Endodermal cell (in vitro differentiated cells): ENCODE data around the gene CFAP97. TPM values are rescaled to one million over a fixed set of nuclear protein-coding genes. Genes with fewer than 3 reads are reported as not detected.
A peak's percentile ranks its signal among the peaks of the same experiment; 100 is the strongest.
"Not testable (repeated sequence)": the region's sequence is repeated elsewhere in the genome, so short reads cannot be mapped to it uniquely, and the experiment has no call there.

Experiments used
- DNase-seq: peaks from one replicate; pipeline ENCODE4 v3.0.0-alpha.2; 2017
- H3K27ac ChIP-seq: 2 replicates; pipeline ENCODE4 v1.5.1; 2013; ENCODE audit warnings: mild to moderate bottlenecking, low read depth, low read length, moderate library complexity
- H3K27me3 ChIP-seq: 2 replicates; pipeline ENCODE4 v1.6.1; 2013; ENCODE audit warnings: mild to moderate bottlenecking, low read length, moderate library complexity; ENCODE audit not compliant: insufficient read depth, control insufficient read depth, poor library complexity, severe bottlenecking
- H3K36me3 ChIP-seq: 2 replicates; pipeline ENCODE4 v1.7.0; 2013; ENCODE audit warnings: mild to moderate bottlenecking, low read length, moderate library complexity; ENCODE audit not compliant: control insufficient read depth, insufficient read depth
- H3K4me1 ChIP-seq: one replicate; pipeline ENCODE4 v1.7.0; 2013; ENCODE audit warnings: low read length; ENCODE audit not compliant: control insufficient read depth, insufficient read depth
- H3K4me3 ChIP-seq: 2 replicates; pipeline ENCODE4 v1.5.1; 2013; ENCODE audit warnings: mild to moderate bottlenecking, low read length, moderate library complexity
- H3K9ac ChIP-seq: 2 replicates; pipeline ENCODE4 v1.6.1; 2013; ENCODE audit warnings: mild to moderate bottlenecking, low read length, moderate library complexity; ENCODE audit not compliant: poor library complexity, severe bottlenecking; ENCODE audit errors: extremely low read depth
- H3K9me3 ChIP-seq: 2 replicates; pipeline ENCODE4 v1.6.1; 2013; ENCODE audit warnings: mild to moderate bottlenecking, low read length, moderate library complexity; ENCODE audit not compliant: control insufficient read depth
- H3K27ac Mint-ChIP-seq: 2 replicates; pipeline ENCODE4 v1.8.0; 2020; ENCODE audit warnings: mixed read lengths
- H3K27me3 Mint-ChIP-seq: 2 replicates; pipeline ENCODE4 v1.8.0; 2021; ENCODE audit warnings: mild to moderate bottlenecking, mixed read lengths; ENCODE audit not compliant: insufficient read depth
- H3K36me3 Mint-ChIP-seq: 2 replicates; pipeline ENCODE4 v1.8.0; 2020; ENCODE audit warnings: low read depth, mixed read lengths
- H3K4me1 Mint-ChIP-seq: 2 replicates; pipeline ENCODE4 v1.8.0; 2020; ENCODE audit warnings: mixed read lengths
- H3K4me3 Mint-ChIP-seq: 2 replicates; pipeline ENCODE4 v1.8.0; 2020; ENCODE audit warnings: mild to moderate bottlenecking, moderate library complexity, mixed read lengths
- H3K9me3 Mint-ChIP-seq: 2 replicates; pipeline ENCODE4 v1.8.0; 2020; ENCODE audit warnings: mild to moderate bottlenecking, mixed read lengths
- WGBS, 2 experiments: methylation state at CpG; one replicate each; pipeline versions ENCODE4 v1.1.5 to v1.1.7; 2013; ENCODE audit warnings: missing lambda C conversion rate in 2 of 2, mixed read lengths in 1 of 2; ENCODE audit not compliant: insufficient coverage in 1 of 2, insufficient read length in 1 of 2; 5-methylcytosine and 5-hydroxymethylcytosine counted together
- total RNA-seq, 2 donors: library from RNA; stranded (reverse); fragmentation: NEBNext Ultra II Directional in 1 of 2; extraction: Animal tissue kit (Norgen Biotek cat#: 25700) in 1 of 2; gene quantifications; 2 replicates in 1 of 2; 3 replicates in 1 of 2; pipeline ENCODE4 v1.2.1, GENCODE V29; 2021
- TF ChIP-seq, protein P1 (sequence below): fragments of 200-600 bp; sonication (generic); conservative IDR thresholded peaks from 2 replicates; pipeline ENCODE4 v1.5.0; 2021; ENCODE audit warnings: antibody characterized with exemption, mild to moderate bottlenecking

Gene CFAP97
- total RNA-seq, 2 donors from 2014 or later: 33.8 to 41.6 TPM

DNA sequence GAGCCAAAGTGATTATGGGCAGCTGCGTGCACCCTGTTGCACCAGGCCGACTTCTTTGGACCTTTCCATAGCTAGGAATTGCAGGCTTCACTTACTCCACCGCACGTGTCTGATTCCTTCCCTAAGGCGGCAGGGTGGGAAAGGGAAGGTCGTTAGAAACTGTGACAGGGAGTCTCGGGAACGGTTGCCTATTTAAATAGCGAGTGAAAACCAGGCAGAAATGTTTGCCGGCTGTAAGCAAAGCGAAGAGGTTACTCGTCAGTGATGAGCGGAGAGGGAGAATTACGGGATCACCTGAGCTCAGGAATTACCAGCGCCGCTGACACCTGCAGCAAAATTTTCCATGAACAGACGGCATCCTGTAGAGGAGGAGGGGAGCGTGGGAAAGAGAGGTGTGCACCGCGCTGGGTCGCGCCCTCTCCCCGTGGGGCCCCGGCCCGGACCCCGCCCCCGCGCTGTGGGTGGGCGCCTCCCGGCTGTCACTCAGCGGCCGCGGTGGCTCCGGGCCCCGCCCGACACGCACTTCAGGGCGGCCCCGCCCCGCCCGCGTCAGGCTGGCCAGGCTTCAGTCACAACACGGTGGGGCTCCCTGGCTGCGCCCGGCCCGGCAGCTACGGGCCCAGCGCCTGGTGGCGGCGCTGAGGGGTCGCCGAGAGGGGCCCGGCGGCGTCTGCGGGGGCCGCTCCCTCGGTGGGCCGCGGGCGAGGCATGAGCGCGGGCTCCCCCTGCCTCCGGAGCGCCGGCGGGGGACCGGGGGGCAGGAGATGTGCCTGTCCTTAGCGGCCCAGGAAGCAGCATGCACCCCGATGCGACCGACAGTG lies 5.4 kb upstream of the CFAP97 start, which contains the start of gene SNX25:
TSS of gene SNX25 (plus strand) at position 568 of the 821 bp plus-strand sequence. CDS start at position 797, 229 bp downstream.
- peak within 1 kb of the TSS; percentile 95 for H3K27ac Mint-ChIP-seq
- H3K27ac ChIP-seq: peak within 1 kb of the TSS; percentile 5
- no peaks in the 10 kb centered on the region for H3K9me3 ChIP-seq
- peaks cover 21% of the 10 kb centered on the region for H3K27me3 Mint-ChIP-seq
- 2 to 3% methylated on average over 14 to 72 of the region's 72 CpGs for WGBS, 2 experiments
- peak within 1 kb of the TSS; percentile 90 for H3K4me3 Mint-ChIP-seq
- peaks cover 4% of the 10 kb centered on the region for H3K4me1 ChIP-seq
- peak within 1 kb of the TSS; percentile 86 for H3K4me3 ChIP-seq
- no peaks in the 10 kb centered on the region for H3K27me3 ChIP-seq
- H3K4me1 Mint-ChIP-seq: peaks cover 41% of the 10 kb centered on the region
- DNase-seq: peak; percentile 95
- no peaks in the 10 kb centered on the region for H3K36me3 ChIP-seq
- H3K9me3 Mint-ChIP-seq: no peaks in the 10 kb centered on the region
- TF ChIP-seq, protein P1, sequence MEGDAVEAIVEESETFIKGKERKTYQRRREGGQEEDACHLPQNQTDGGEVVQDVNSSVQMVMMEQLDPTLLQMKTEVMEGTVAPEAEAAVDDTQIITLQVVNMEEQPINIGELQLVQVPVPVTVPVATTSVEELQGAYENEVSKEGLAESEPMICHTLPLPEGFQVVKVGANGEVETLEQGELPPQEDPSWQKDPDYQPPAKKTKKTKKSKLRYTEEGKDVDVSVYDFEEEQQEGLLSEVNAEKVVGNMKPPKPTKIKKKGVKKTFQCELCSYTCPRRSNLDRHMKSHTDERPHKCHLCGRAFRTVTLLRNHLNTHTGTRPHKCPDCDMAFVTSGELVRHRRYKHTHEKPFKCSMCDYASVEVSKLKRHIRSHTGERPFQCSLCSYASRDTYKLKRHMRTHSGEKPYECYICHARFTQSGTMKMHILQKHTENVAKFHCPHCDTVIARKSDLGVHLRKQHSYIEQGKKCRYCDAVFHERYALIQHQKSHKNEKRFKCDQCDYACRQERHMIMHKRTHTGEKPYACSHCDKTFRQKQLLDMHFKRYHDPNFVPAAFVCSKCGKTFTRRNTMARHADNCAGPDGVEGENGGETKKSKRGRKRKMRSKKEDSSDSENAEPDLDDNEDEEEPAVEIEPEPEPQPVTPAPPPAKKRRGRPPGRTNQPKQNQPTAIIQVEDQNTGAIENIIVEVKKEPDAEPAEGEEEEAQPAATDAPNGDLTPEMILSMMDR: peak; percentile 46
- no peaks in the 10 kb centered on the region for H3K36me3 Mint-ChIP-seq
- peak within 1 kb of the TSS; percentile 55 for H3K9ac ChIP-seq

DNA sequence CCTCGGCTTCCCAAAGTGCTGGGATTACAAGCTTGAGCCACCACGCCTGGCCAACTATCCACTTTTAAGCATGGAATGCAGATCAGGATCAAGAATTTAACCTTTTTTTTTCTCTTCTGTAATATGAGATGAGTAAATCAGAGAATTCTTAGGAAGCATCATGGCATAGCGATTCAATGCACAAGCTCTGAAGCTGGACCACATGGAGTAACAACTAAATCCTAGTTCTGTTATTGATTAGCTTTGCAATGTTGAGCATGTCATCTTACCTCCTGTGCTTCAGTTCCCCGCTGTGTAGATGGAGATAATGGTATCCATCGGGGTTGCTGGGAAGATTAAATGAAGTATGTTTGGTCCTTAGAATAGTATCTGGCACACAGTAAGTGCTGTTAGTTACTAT lies 3.7 kb upstream of the CFAP97 start:
- WGBS, 2 experiments: 90 to 100% methylated on average over 2 to 5 of the region's 5 CpGs
- Mint-ChIP-seq H3K4me3 (no peak overlapping the region), H3K27me3 (peaks cover 21% of the 10 kb centered on the region), H3K36me3 (no peaks in the 10 kb centered on the region), H3K4me1 (peaks cover 33% of the 10 kb centered on the region), H3K27ac (no peak overlapping the region), H3K9me3 (no peaks in the 10 kb centered on the region)
- no peak overlapping the region for H3K4me3 ChIP-seq
- H3K4me1 ChIP-seq: no peaks in the 10 kb centered on the region
- H3K27me3 ChIP-seq: no peaks in the 10 kb centered on the region
- no peak overlapping the region for H3K9ac ChIP-seq
- H3K36me3 ChIP-seq: no peaks in the 10 kb centered on the region
- H3K9me3 ChIP-seq: no peaks in the 10 kb centered on the region
- no peak for DNase-seq
- H3K27ac ChIP-seq: no peak overlapping the region
- TF ChIP-seq, protein P1: no peak

DNA sequence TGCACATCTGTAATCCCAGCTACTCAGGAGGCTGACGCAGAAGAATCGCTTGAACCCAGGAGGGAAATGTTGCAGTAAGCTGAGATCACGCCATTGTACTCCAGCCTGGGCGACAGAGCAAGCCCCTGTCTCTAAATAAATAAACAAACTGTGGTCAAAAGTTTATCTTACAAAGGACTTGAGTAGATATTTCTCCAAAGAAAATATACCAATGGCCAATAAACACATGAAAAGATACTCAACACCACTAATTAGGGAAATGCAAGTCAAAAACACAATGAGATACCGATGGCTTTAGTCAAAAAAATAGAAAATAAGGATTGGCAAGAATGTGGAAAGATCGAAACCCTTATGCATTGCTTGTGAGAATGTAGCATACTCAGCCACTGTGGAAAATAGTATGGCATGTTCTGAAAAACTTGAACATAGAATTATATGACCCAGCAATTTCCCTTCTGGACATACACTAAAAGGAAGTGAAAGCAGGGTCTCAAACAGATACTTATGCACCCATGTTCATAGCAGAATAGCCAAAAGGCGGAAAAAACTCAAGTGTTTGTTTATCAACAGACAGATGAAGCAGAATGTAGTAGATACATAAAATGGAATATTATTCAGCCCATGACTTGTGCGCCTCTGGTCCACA lies 2.0 kb upstream of the CFAP97 start:
- Histone ChIP-seq H3K4me1 (no peaks in the 10 kb centered on the region), H3K9ac (no peak overlapping the region), H3K36me3 (no peaks in the 10 kb centered on the region), H3K27me3 (no peaks in the 10 kb centered on the region), H3K4me3 (no peak overlapping the region), H3K27ac (no peak overlapping the region), H3K9me3 (no peaks in the 10 kb centered on the region)
- no peaks in the 10 kb centered on the region for H3K36me3 Mint-ChIP-seq
- DNase-seq: no peak
- no peak overlapping the region for H3K27ac Mint-ChIP-seq
- peaks cover 21% of the 10 kb centered on the region for H3K27me3 Mint-ChIP-seq
- no peak overlapping the region for H3K4me3 Mint-ChIP-seq
- H3K9me3 Mint-ChIP-seq: no peaks in the 10 kb centered on the region
- TF ChIP-seq, protein P1: no peak
- peaks cover 32% of the 10 kb centered on the region for H3K4me1 Mint-ChIP-seq
- 93% methylated on average over 7 to 8 of the region's 8 CpGs for WGBS, 2 experiments

DNA sequence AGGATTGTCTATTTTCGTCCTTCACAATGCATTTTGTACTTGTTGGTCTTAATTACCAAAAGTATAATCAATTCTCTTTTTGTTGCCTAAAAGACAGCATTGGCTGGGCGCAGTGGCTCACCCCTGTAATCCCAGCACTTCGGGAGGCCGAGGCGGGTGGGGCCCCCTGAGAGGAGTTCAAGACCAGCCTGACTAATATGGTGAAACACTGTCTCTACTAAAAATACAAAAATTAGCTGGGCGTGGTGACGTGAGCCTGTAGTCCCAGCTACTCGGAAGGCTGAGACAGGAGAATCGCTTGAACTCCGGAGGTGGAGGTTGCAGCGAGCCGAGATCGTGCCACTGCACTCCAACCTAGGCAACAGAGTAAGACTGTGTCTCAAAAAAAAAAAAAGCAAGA lies 1.3 kb upstream of the CFAP97 start:
- H3K9ac ChIP-seq, H3K36me3 Mint-ChIP-seq, H3K9me3 Mint-ChIP-seq, H3K27me3 ChIP-seq, H3K36me3 ChIP-seq, H3K4me3 ChIP-seq, DNase-seq, H3K4me1 ChIP-seq, H3K27ac ChIP-seq, H3K27ac Mint-ChIP-seq, H3K9me3 ChIP-seq: not testable (repeated sequence)
- peak overlapping the region; percentile 74 for H3K4me3 Mint-ChIP-seq
- H3K4me1 Mint-ChIP-seq: peaks cover 32% of the 10 kb centered on the region
- 98% methylated on average over 10 to 13 of the region's 13 CpGs for WGBS, 2 experiments
- peaks cover 21% of the 10 kb centered on the region for H3K27me3 Mint-ChIP-seq
